Rectal smooth muscle tissue (tissue), 1 donor: ENCODE data around the gene CBLIF.
"Not testable (repeated sequence)": the region's sequence is repeated elsewhere in the genome, so short reads cannot be mapped to it uniquely, and the experiment has no call there.

Source experiments
- H3K27ac ChIP-seq: one replicate; pipeline ENCODE4 v1.7.0; 2013; ENCODE audit warnings: low read depth, low read length, inconsistent platforms
- H3K27me3 ChIP-seq: one replicate; pipeline ENCODE4 v1.7.0; 2013; ENCODE audit warnings: low read length; ENCODE audit not compliant: control insufficient read depth, insufficient read depth
- H3K36me3 ChIP-seq: one replicate; pipeline ENCODE4 v1.7.0; 2013; ENCODE audit warnings: low read length; ENCODE audit not compliant: control insufficient read depth, insufficient read depth
- H3K4me1 ChIP-seq: one replicate; pipeline ENCODE4 v1.7.0; 2013; ENCODE audit warnings: low read length; ENCODE audit not compliant: control insufficient read depth, insufficient read depth
- H3K4me3 ChIP-seq: one replicate; pipeline ENCODE4 v1.7.0; 2013; ENCODE audit warnings: low read length
- H3K9ac ChIP-seq: one replicate; pipeline ENCODE4 v1.7.0; 2013; ENCODE audit warnings: low read length

CBLIF gene

GRCh38 chr11:59845399-59845798, at the start of gene CBLIF:
TSS of gene CBLIF (minus strand) at chr11:59845499. CDS start at chr11:59845453, 46 bp downstream.
- H3K4me3 ChIP-seq: no peak within 1 kb of the TSS
- no peaks in the 10 kb centered on the region for H3K4me1 ChIP-seq
- H3K36me3 ChIP-seq: no peaks in the 10 kb centered on the region
- no peak within 1 kb of the TSS for H3K27ac ChIP-seq
- H3K9ac ChIP-seq: no peak within 1 kb of the TSS
- no peaks in the 10 kb centered on the region for H3K27me3 ChIP-seq

GRCh38 chr11:59894616-59895015, 49.3 kb upstream of the CBLIF start:
- Histone ChIP-seq H3K36me3 (no peaks in the 10 kb centered on the region), H3K27me3 (no peaks in the 10 kb centered on the region), H3K4me3 (no peak overlapping the region), H3K27ac (no peak overlapping the region), H3K4me1 (no peaks in the 10 kb centered on the region), H3K9ac (no peak overlapping the region)

GRCh38 chr11:59891781-59892181, 46.5 kb upstream of the CBLIF start:
- H3K36me3 ChIP-seq: no peaks in the 10 kb centered on the region
- H3K27ac ChIP-seq: no peak overlapping the region
- no peaks in the 10 kb centered on the region for H3K4me1 ChIP-seq
- no peak overlapping the region for H3K9ac ChIP-seq
- H3K27me3 ChIP-seq: no peaks in the 10 kb centered on the region
- H3K4me3 ChIP-seq: no peak overlapping the region

- H3K9ac ChIP-seq, H3K27me3 ChIP-seq, H3K27ac ChIP-seq, H3K4me1 ChIP-seq, H3K36me3 ChIP-seq, H3K4me3 ChIP-seq: not testable (repeated sequence)
These were observed 41.9 kb upstream of the CBLIF start for GRCh38 chr11:59887156-59887555.

GRCh38 chr11:59883597-59883996, 38.3 kb upstream of the CBLIF start:
- Histone ChIP-seq H3K27ac (no peak overlapping the region), H3K36me3 (no peaks in the 10 kb centered on the region), H3K4me1 (no peaks in the 10 kb centered on the region), H3K4me3 (no peak overlapping the region), H3K9ac (no peak overlapping the region), H3K27me3 (no peaks in the 10 kb centered on the region)

- Histone ChIP-seq H3K4me1 (no peaks in the 10 kb centered on the region), H3K9ac (no peak overlapping the region), H3K27ac (no peak overlapping the region), H3K4me3 (no peak overlapping the region), H3K27me3 (no peaks in the 10 kb centered on the region), H3K36me3 (no peaks in the 10 kb centered on the region)
These were observed 34.3 kb upstream of the CBLIF start for GRCh38 chr11:59879567-59879966.

- no peak within 1 kb of the TSS for H3K9ac ChIP-seq
- H3K4me3 ChIP-seq: no peak within 1 kb of the TSS
- no peak within 1 kb of the TSS for H3K27ac ChIP-seq
- no peaks in the 10 kb centered on the region for H3K4me1 ChIP-seq
- H3K27me3 ChIP-seq: no peaks in the 10 kb centered on the region
- H3K36me3 ChIP-seq: no peaks in the 10 kb centered on the region
These were observed 33.3 kb upstream of the CBLIF start, which contains the start of gene OOSP3 for GRCh38 chr11:59878575-59878974. TSS of gene OOSP3 (plus strand) at chr11:59878782. CDS start at chr11:59878809, 27 bp downstream.

GRCh38 chr11:59877784-59878183, 32.5 kb upstream of the CBLIF start:
- no peak overlapping the region for H3K4me3 ChIP-seq
- no peaks in the 10 kb centered on the region for H3K27me3 ChIP-seq
- H3K36me3 ChIP-seq: no peaks in the 10 kb centered on the region
- no peak overlapping the region for H3K27ac ChIP-seq
- no peaks in the 10 kb centered on the region for H3K4me1 ChIP-seq
- no peak overlapping the region for H3K9ac ChIP-seq

GRCh38 chr11:59877325-59877724, 32.0 kb upstream of the CBLIF start:
- no peak overlapping the region for H3K9ac ChIP-seq
- no peak overlapping the region for H3K27ac ChIP-seq
- no peaks in the 10 kb centered on the region for H3K4me1 ChIP-seq
- no peak overlapping the region for H3K4me3 ChIP-seq
- no peaks in the 10 kb centered on the region for H3K27me3 ChIP-seq
- no peaks in the 10 kb centered on the region for H3K36me3 ChIP-seq

- Histone ChIP-seq H3K27ac (no peak overlapping the region), H3K36me3 (no peaks in the 10 kb centered on the region), H3K4me1 (no peaks in the 10 kb centered on the region), H3K27me3 (no peaks in the 10 kb centered on the region), H3K4me3 (no peak overlapping the region), H3K9ac (no peak overlapping the region)
These were observed 30.7 kb upstream of the CBLIF start for GRCh38 chr11:59875856-59876519.

GRCh38 chr11:59872076-59872475, 26.8 kb upstream of the CBLIF start:
- Histone ChIP-seq H3K27me3 (no peaks in the 10 kb centered on the region), H3K4me3 (no peak overlapping the region), H3K36me3 (no peaks in the 10 kb centered on the region), H3K4me1 (no peaks in the 10 kb centered on the region), H3K9ac (no peak overlapping the region), H3K27ac (no peak overlapping the region)

- Histone ChIP-seq H3K36me3 (no peaks in the 10 kb centered on the region), H3K4me3 (no peak overlapping the region), H3K27me3 (no peaks in the 10 kb centered on the region), H3K9ac (no peak overlapping the region), H3K27ac (no peak overlapping the region), H3K4me1 (no peaks in the 10 kb centered on the region)
These were observed 22.6 kb upstream of the CBLIF start for GRCh38 chr11:59867946-59868345.

- Histone ChIP-seq H3K27ac (no peak overlapping the region), H3K4me1 (no peaks in the 10 kb centered on the region), H3K4me3 (no peak overlapping the region), H3K9ac (no peak overlapping the region), H3K27me3 (no peaks in the 10 kb centered on the region), H3K36me3 (no peaks in the 10 kb centered on the region)
These were observed 21.5 kb upstream of the CBLIF start for GRCh38 chr11:59866836-59867235.
